Endothelial cell of umbilical vein (primary cell): ENCODE measurements around the gene DIP2A. TPM values are rescaled to one million over a fixed set of nuclear protein-coding genes. Genes with fewer than 3 reads are reported as not detected.

Experiments used
- BruUV-seq: library from RNA; stranded (reverse); fragments of 400-500 nt; replicated peaks from 2 replicates; lab custom pipeline; 2021; lab: Mats Ljungman, UMichigan
- CTCF ChIA-PET: fragments of 300-600, 350-600 bp; sonication (Branson Sonifier 250); formaldehyde crosslinking; loops from one replicate; lab custom pipeline; 2021; ENCODE audit warnings: antibody characterized with exemption, inconsistent platforms; lab: Charles Lee
- POLR2A ChIA-PET: fragments of 300-600, 350-600 bp; sonication (Branson Sonifier 250); formaldehyde crosslinking; loops from one replicate; lab custom pipeline; 2021; ENCODE audit warnings: antibody characterized with exemption, inconsistent platforms; lab: Charles Lee
- DNase-seq: peaks from one replicate; pipeline ENCODE4 v3.0.0-alpha.2; 2011; ENCODE audit warnings: low read depth, low spot score
- FAIRE-seq: peaks from 2 replicates; lab custom pipeline; 2011; peaks lifted over from hg19 to GRCh38; lab: Jason Lieb, UNC
- H2AFZ ChIP-seq: 2 replicates; pipeline ENCODE4 v1.6.0; 2012; ENCODE audit warnings: low read depth, low read length, control low read depth, inconsistent platforms
- H3K27ac ChIP-seq: 2 replicates; pipeline ENCODE4 v1.5.1; 2011; ENCODE audit warnings: low read depth, mild to moderate bottlenecking, control low read depth, low read length, moderate library complexity; ENCODE audit not compliant: insufficient read depth
- H3K27me3 ChIP-seq, 2 experiments: 2 replicates each; pipeline versions ENCODE4 v1.6.0 to v1.6.1; 2011; ENCODE audit warnings: low read length in 2 of 2, mixed read lengths in 1 of 2; ENCODE audit not compliant: control insufficient read depth in 2 of 2, insufficient read depth in 2 of 2
- H3K36me3 ChIP-seq, 2 experiments: 2 replicates in 1 of 2; 3 replicates in 1 of 2; pipeline ENCODE4 v1.5.1; 2011; ENCODE audit warnings: low read length in 2 of 2, mild to moderate bottlenecking in 1 of 2, moderate library complexity in 1 of 2; ENCODE audit not compliant: control insufficient read depth in 2 of 2, insufficient read depth in 2 of 2; ENCODE audit errors: extremely low read depth in 1 of 2
- H3K4me1 ChIP-seq: 3 replicates; pipeline ENCODE4 v1.5.1; 2011; ENCODE audit warnings: mild to moderate bottlenecking, low read length; ENCODE audit not compliant: control insufficient read depth, insufficient read depth; ENCODE audit errors: extremely low read depth
- H3K4me2 ChIP-seq: 2 replicates; pipeline ENCODE4 v1.6.1; 2011; ENCODE audit warnings: low read length, control low read depth, mixed read lengths; ENCODE audit not compliant: insufficient read depth
- H3K4me3 ChIP-seq, 3 experiments: fragments of 200-600 bp in 1 of 3; sonication (generic), shearing (Covaris generic) in 1 of 3; replicated peaks in 1 of 3; 2 replicates each; pipeline ENCODE4 v1.5.1; 2011 to 2016; ENCODE audit warnings: control low read depth in 3 of 3, low read length in 3 of 3, mild to moderate bottlenecking in 2 of 3, inconsistent platforms in 1 of 3, low read depth in 1 of 3, moderate library complexity in 1 of 3; ENCODE audit not compliant: insufficient read depth in 1 of 3
- H3K79me2 ChIP-seq: 2 replicates; pipeline ENCODE4 v1.6.0; 2012; ENCODE audit warnings: low read length, inconsistent platforms; ENCODE audit not compliant: control insufficient read depth, insufficient read depth
- H3K9ac ChIP-seq: replicated peaks from 2 replicates; pipeline ENCODE3; 2011; ENCODE audit warnings: low read length, control low read depth; ENCODE audit not compliant: insufficient read depth; ENCODE audit errors: extremely low read depth
- H3K9me1 ChIP-seq: replicated peaks from 3 replicates; pipeline ENCODE4 v1.6.0; 2011; ENCODE audit warnings: mild to moderate bottlenecking, low read length; ENCODE audit not compliant: control insufficient read depth, insufficient read depth; ENCODE audit errors: extremely low read depth
- H3K9me3 ChIP-seq: replicated peaks from 2 replicates; pipeline ENCODE4 v1.5.1; 2012; ENCODE audit warnings: low read length, inconsistent platforms; ENCODE audit not compliant: control insufficient read depth, insufficient read depth
- H4K20me1 ChIP-seq: replicated peaks from 2 replicates; pipeline ENCODE3; 2011; ENCODE audit warnings: mild to moderate bottlenecking, low read length; ENCODE audit not compliant: control insufficient read depth, insufficient read depth; ENCODE audit errors: extremely low read depth
- CTCF ChIP-seq, 2 donors: IDR thresholded peaks; 1 replicate in 1 of 2; 2 replicates in 1 of 2; pipeline ENCODE4 v1.5.1; 2011; ENCODE audit warnings: low read length in 2 of 2, mild to moderate bottlenecking in 2 of 2, moderate library complexity in 2 of 2, control low read depth in 1 of 2, inconsistent platforms in 1 of 2, low read depth in 1 of 2; ENCODE audit not compliant: insufficient read depth in 1 of 2; ENCODE audit errors: extremely low read depth in 1 of 2
- EZH2 ChIP-seq: IDR thresholded peaks from 2 replicates; pipeline ENCODE4 v1.6.1; 2012; ENCODE audit warnings: borderline replicate concordance, low read depth, mild to moderate bottlenecking, moderate library complexity, low read length, inconsistent platforms; ENCODE audit not compliant: severe bottlenecking
- FOS ChIP-seq: IDR thresholded peaks from 2 replicates; pipeline ENCODE4 v1.6.1; 2011; ENCODE audit warnings: mild to moderate bottlenecking, low read length, moderate library complexity, borderline replicate concordance; ENCODE audit not compliant: insufficient read depth
- GATA2 ChIP-seq: IDR thresholded peaks from 2 replicates; pipeline ENCODE4 v1.7.0; 2011; ENCODE audit warnings: low read depth, mild to moderate bottlenecking, moderate library complexity, mixed read lengths, low read length; ENCODE audit not compliant: insufficient read length, insufficient read depth
- JUN ChIP-seq: IDR thresholded peaks from 2 replicates; pipeline ENCODE4 v1.6.1; 2011; ENCODE audit warnings: borderline replicate concordance, low read depth; ENCODE audit not compliant: insufficient read length, insufficient read depth
- MAX ChIP-seq: IDR thresholded peaks from 2 replicates; pipeline ENCODE4 v1.6.1; 2011; ENCODE audit not compliant: insufficient read depth, insufficient read length
- MYC ChIP-seq: IDR thresholded peaks from one replicate; pipeline ENCODE4 v1.6.1; 2011; ENCODE audit warnings: mild to moderate bottlenecking, low read depth, low read length
- POLR2A ChIP-seq: IDR thresholded peaks from 2 replicates; pipeline ENCODE4 v1.6.1; 2012; ENCODE audit warnings: low read depth, mild to moderate bottlenecking, control low read depth, low read length
- POLR2AphosphoS5 ChIP-seq: IDR thresholded peaks from 2 replicates; pipeline ENCODE4 v1.6.1; 2012; ENCODE audit warnings: low read depth, mild to moderate bottlenecking, control low read depth, low read length, moderate library complexity; ENCODE audit not compliant: insufficient read depth
- dilution Hi-C: fragments of 300-500 bp; cut with MboI; formaldehyde crosslinking; loops from one replicate; pipeline ENCODE4 v1.15.0; 2019; ENCODE audit warnings: low sequenced_read_pairs; ENCODE audit not compliant: extremely low pct_ligation_motif_present
- intact Hi-C: fragments of 100-400 bp; cut with micrococcal nuclease; formaldehyde crosslinking; loops from one replicate; pipeline ENCODE4 v1.10.0; 2022
- polyA plus RNA-seq, 4 experiments: library from polyadenylated mRNA; depleted of rRNA in 3 of 4; stranded (reverse) in 3 of 4; unstranded in 1 of 4; fragments of >200 nt; gene quantifications; 2 replicates each; pipeline versions ENCODE4 v1.2.1 to v1.2.3, GENCODE V29; 2011 to 2012; ENCODE audit warnings: missing spikeins in 1 of 4
- total RNA-seq: library from RNA; stranded (reverse); gene quantifications from 2 replicates; pipeline ENCODE4 v1.2.3, GENCODE V29; 2021

DIP2A gene
- total and polyA plus RNA-seq, 2 donors (not counting 3 experiments of a cell fraction or from before 2014, with no cell fraction given) = 34.5 to 62.1 TPM

- Histone ChIP-seq H3K27me3 (peaks cover 12 to 16% of the 10 kb centered on the region in 2 experiments), H3K27ac (no peak overlapping the region), H3K4me3 (no peak overlapping the region), H3K9ac (no peak overlapping the region), H2AFZ (no peak overlapping the region), H3K9me1 (no peaks in the 10 kb centered on the region), H3K4me1 (no peaks in the 10 kb centered on the region), H3K4me2 (no peak overlapping the region), H3K9me3 (no peaks in the 10 kb centered on the region), H4K20me1 (no peaks in the 10 kb centered on the region), H3K79me2 (no peaks in the 10 kb centered on the region), H3K36me3 (no peaks in the 10 kb centered on the region)
- intact Hi-C loops (no loop called here), dilution Hi-C loops (no loop called here)
- no peak for DNase-seq
- no peak for FAIRE-seq
- POLR2A ChIA-PET = interaction anchor here (0.5 kb wide), 1 partner anchor 19 kb away, joined by 3 read pairs; the partner anchor contains the start of gene PRMT2
- TF ChIP-seq POLR2AphosphoS5 = no peak
- no peak for TF ChIP-seq JUN
- no peak for TF ChIP-seq FOS
- no peak for TF ChIP-seq MYC
- no peak for TF ChIP-seq EZH2
- TF ChIP-seq MAX = no peak
- TF ChIP-seq GATA2 = no peak
- TF ChIP-seq POLR2A = no peak
- TF ChIP-seq CTCF (IDR thresholded peaks at IDR 0.05; ENCODE audit: extremely low read depth in 1 of 2, insufficient read depth in 1 of 2, low read depth in 1 of 2, low read length in 2 of 2) = no peak
- CTCF ChIA-PET = no interaction called here
- BruUV-seq = no TSS peak
These were observed 158.0 kb downstream of the DIP2A start for GRCh38 chr21:46616656-46617055.
